Mesothelial cell of epicardium (in vitro differentiated cells): ENCODE data around the gene OLFML3. TPM values are rescaled to one million over a fixed set of nuclear protein-coding genes. Genes with fewer than 3 reads are reported as not detected.
"Not testable (repeated sequence)": the region's sequence is repeated elsewhere in the genome, so short reads cannot be mapped to it uniquely, and the experiment has no call there.

Experiments
- DNase-seq, 2 experiments: peaks; one replicate each; pipeline ENCODE4 v3.0.0; 2021; ENCODE audit warnings: low spot score in 2 of 2; ENCODE audit not compliant: unreplicated experiment in 2 of 2
- H3K27ac Mint-ChIP-seq: 2 replicates; pipeline ENCODE4 v1.8.0; 2021; ENCODE audit warnings: mixed read lengths
- H3K27me3 Mint-ChIP-seq: 2 replicates; pipeline ENCODE4 v1.8.0; 2021; ENCODE audit warnings: low read depth, mixed read lengths
- H3K36me3 Mint-ChIP-seq: 2 replicates; pipeline ENCODE4 v1.8.0; 2021; ENCODE audit warnings: mixed read lengths
- H3K4me1 Mint-ChIP-seq: 2 replicates; pipeline ENCODE4 v1.8.0; 2021; ENCODE audit warnings: mixed read lengths
- H3K4me3 Mint-ChIP-seq: 2 replicates; pipeline ENCODE4 v1.8.0; 2021; ENCODE audit warnings: mild to moderate bottlenecking, moderate library complexity, mixed read lengths
- H3K9me3 Mint-ChIP-seq: 2 replicates; pipeline ENCODE4 v1.8.0; 2021; ENCODE audit warnings: mixed read lengths
- total RNA-seq: library from RNA; stranded (reverse); gene quantifications from 3 replicates; pipeline ENCODE4 v1.2.1, GENCODE V29; 2021
- TF ChIP-seq, protein P1 (sequence below): fragments of 200-600 bp; sonication (generic); IDR thresholded peaks from one replicate; pipeline ENCODE4 v1.5.0; 2021; ENCODE audit warnings: antibody characterized with exemption; ENCODE audit not compliant: unreplicated experiment

Gene OLFML3
- total RNA-seq, 1 donor from 2014 or later, result 115 TPM

- no peak for DNase-seq
- peaks cover 7% of the 10 kb centered on the region for H3K9me3 Mint-ChIP-seq
- H3K36me3 Mint-ChIP-seq, result peaks cover 23% of the 10 kb centered on the region
- no peak overlapping the region for H3K4me3 Mint-ChIP-seq
- no peaks in the 10 kb centered on the region for H3K27me3 Mint-ChIP-seq
- TF ChIP-seq, protein P1, sequence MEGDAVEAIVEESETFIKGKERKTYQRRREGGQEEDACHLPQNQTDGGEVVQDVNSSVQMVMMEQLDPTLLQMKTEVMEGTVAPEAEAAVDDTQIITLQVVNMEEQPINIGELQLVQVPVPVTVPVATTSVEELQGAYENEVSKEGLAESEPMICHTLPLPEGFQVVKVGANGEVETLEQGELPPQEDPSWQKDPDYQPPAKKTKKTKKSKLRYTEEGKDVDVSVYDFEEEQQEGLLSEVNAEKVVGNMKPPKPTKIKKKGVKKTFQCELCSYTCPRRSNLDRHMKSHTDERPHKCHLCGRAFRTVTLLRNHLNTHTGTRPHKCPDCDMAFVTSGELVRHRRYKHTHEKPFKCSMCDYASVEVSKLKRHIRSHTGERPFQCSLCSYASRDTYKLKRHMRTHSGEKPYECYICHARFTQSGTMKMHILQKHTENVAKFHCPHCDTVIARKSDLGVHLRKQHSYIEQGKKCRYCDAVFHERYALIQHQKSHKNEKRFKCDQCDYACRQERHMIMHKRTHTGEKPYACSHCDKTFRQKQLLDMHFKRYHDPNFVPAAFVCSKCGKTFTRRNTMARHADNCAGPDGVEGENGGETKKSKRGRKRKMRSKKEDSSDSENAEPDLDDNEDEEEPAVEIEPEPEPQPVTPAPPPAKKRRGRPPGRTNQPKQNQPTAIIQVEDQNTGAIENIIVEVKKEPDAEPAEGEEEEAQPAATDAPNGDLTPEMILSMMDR, result no peak
- H3K4me1 Mint-ChIP-seq, result peaks cover 26% of the 10 kb centered on the region
- H3K27ac Mint-ChIP-seq, result peak overlapping the region; percentile 47
Measured at GRCh38 chr1:113946112-113946511, 33.2 kb upstream of the OLFML3 start.

DNA sequence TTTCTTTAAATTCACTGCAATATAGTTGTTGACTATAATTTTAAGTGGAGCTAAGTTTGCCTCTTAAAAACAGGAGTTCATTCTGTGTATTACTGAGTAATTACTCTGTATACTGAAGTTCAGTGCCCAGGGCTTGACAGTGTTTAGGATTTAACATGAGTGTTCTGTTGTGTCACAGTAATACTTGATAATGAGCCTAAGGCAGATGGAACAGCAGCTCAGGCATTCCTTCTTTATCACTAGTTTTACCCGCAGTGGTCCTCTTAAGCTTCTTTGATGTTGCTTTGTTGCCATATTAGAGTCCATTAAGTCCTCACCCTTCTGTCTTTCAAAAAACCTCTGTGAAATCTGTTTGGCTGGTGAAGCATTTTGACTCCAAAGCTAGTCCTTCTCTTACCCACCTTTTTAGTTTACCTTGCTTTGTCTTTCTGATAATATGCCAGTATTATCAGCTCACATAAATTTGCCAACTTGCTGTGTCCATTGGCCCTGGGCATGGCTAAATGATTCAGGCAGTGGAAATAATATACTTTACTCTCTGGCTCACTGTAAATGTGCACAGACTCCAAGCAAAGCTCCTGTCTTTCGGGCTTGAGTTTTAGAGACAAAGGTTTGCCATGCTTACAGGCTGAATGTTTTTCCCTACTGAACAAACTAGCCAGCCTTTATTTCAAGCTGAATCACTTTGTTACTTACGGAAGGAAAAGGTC is 32.4 kb upstream of the OLFML3 start:
- Mint-ChIP-seq H3K27me3 (no peaks in the 10 kb centered on the region), H3K4me3 (no peak overlapping the region), H3K27ac (peak overlapping the region; percentile 70), H3K4me1 (peaks cover 26% of the 10 kb centered on the region), H3K36me3 (peaks cover 20% of the 10 kb centered on the region), H3K9me3 (peaks cover 7% of the 10 kb centered on the region)
- DNase-seq, result no peak
- TF ChIP-seq, protein P1, result no peak

GRCh38 chr1:113947388-113948107 is 31.7 kb upstream of the OLFML3 start:
- Mint-ChIP-seq H3K36me3 (peaks cover 19% of the 10 kb centered on the region), H3K9me3 (peaks cover 7% of the 10 kb centered on the region), H3K27me3 (no peaks in the 10 kb centered on the region), H3K4me3 (no peak overlapping the region), H3K4me1 (peaks cover 26% of the 10 kb centered on the region), H3K27ac (peak overlapping the region; percentile 70)
- TF ChIP-seq, protein P1, result no peak
- DNase-seq, result no peak

GRCh38 chr1:113948151-113948550 is 31.1 kb upstream of the OLFML3 start:
- H3K27me3 Mint-ChIP-seq, result not testable (repeated sequence)

DNA sequence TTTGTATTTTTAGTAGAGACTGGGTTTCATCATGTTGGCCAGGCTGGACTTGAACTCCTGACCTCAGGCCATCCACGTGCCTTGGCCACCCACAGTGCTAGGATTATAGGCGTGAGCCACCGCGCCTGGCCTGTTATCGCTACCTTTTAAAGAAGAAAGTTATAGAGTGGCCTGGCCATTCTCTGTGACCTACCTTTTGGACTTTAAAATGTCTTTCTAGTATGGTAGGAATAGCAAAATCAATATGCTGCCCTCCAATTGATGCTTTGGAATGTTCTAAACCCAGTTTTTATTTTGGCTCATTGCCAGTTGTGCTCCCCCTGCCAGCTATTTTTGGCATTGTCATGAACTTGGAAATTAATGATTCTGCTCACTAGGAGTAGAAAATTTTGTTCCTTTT is 30.3 kb upstream of the OLFML3 start:
- Mint-ChIP-seq H3K27ac (peak overlapping the region; percentile 52), H3K27me3 (no peaks in the 10 kb centered on the region), H3K4me3 (no peak overlapping the region), H3K36me3 (peaks cover 15% of the 10 kb centered on the region), H3K4me1 (peaks cover 26% of the 10 kb centered on the region), H3K9me3 (peaks cover 7% of the 10 kb centered on the region)
- TF ChIP-seq, protein P1, result peak; percentile 41
- no peak for DNase-seq

More at GRCh38 chr1:113948151-113948550, 31.1 kb upstream of the OLFML3 start:
- peaks cover 17% of the 10 kb centered on the region for H3K36me3 Mint-ChIP-seq
- H3K4me1 Mint-ChIP-seq, result peaks cover 26% of the 10 kb centered on the region
- DNase-seq, H3K9me3 Mint-ChIP-seq, H3K4me3 Mint-ChIP-seq: not testable (repeated sequence)
- H3K27ac Mint-ChIP-seq, result peak overlapping the region; percentile 69

- no peak overlapping the region for H3K4me3 Mint-ChIP-seq
- TF ChIP-seq, protein P1, result no peak
Measured at GRCh38 chr1:113950908-113951307, 28.4 kb upstream of the OLFML3 start.

More at GRCh38 chr1:113950908-113951307, 28.4 kb upstream of the OLFML3 start:
- DNase-seq, result no peak
- Mint-ChIP-seq H3K27me3 (no peaks in the 10 kb centered on the region), H3K4me1 (peaks cover 26% of the 10 kb centered on the region), H3K27ac (no peak overlapping the region), H3K9me3 (no peaks in the 10 kb centered on the region), H3K36me3 (peaks cover 9% of the 10 kb centered on the region)
